ENCODE results near the gene OPN5.

OPN5 gene

DNA sequence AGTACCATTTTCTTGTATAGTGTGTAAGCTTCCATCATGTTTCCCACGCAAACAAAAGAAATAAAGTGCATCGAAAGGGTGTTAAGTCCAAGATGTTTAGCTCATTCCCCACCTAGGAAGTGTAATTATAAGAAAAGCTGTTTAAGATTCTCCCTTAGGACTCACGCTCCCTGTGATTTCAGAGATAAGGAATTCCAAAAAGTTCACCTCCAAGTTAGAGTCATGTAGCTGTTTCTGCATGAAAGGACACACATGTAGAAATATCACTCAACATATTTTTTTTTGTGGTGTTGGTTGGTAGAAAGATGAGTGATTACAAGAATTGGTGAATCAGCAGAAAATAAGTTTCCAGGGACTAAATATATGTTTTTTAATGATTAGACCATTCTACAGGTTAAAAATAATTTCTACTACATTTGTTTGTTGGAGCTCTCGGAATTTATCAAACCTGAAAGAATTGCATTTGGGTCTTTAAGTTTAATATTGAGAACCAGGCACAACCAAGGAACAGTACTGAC, 10.4 kb downstream of the OPN5 start:
- no peak for DNase-seq

DNA sequence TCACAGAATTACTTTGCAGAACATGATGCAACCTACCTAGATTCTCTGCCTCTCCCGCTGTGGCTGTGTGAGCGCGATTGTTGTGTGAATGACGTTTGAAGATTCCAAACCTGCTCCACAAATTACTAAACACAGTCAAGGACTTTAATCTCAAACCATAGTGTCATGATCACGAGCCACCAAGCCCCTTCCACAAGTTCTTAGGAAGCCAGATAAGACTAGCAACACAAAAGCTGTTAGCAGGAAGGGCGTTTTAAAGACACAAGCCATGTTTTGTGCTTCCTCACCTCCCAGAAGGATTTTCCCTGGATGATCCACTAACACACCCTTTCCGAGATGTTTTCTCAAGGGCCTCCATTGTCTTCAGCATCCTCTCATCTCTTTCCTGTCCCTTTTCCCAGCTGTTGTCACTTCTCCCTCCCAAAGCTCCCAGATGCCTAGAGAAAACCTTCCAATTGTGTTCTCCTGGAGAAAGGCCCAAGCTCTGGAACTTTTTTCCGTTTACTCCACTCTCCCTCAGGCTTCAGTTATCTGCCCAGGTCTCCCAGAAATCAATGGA, 12.8 kb downstream of the OPN5 start:
- no peak for DNase-seq

DNA sequence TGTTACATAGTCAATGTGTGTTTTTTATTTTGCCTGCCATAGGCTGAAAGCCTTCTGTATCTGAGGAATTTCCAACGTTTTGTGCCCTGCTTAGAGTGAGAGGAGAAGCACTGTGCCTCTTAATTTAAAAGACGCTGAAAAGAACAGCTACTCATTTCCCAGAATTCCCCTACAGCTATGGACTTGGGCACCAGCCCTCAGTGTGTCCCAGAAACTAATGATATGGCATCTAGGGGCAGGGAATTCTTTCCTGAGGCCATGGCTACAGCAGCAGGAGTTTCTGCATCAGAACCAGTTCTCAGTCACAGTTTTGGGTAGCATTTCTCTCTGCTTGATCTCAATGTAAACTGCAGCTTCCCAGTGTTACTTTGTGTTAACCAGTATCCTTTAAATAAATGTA, 20.2 kb downstream of the OPN5 start:
- DNase-seq: no peak

DNA sequence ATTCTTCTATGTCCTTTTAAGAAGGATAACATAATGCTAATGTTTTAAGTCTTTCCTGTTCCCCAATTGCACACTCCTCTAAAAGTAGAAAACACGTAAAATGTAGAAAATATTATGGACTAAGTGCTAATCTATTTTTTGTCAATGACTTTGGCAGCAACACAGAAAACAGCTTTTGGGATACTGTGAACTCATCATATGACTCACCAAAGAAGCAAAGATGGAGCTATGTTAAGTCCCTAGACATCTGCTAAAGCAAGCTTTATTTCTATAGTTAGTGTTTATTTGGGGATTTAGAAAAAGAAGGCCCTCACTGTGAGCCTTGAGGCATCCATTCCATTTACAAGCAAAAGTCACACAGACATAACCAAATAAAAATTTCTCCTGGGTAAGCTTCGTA, 23.0 kb downstream of the OPN5 start:
- DNase-seq: no peak

DNA sequence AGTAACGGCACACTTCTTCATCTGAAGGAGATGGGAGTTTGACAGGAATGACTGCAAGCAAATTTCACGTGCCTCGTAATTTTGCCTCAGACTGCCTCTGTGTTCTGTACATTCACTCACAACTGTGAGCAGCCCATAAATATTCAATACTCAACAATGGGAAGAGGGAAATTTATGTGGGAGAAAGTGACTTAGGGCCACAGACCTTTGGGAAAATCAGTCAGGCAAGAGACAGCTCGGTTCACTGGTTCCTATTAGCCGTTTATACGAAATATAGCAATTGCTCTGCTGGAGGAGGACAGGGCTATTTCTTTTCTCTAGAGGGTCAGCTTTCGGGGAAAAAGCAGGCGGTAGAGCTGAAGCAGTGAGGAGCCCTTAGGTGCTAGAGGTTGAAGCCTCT, 28.0 kb downstream of the OPN5 start:
- no peak for DNase-seq

DNA sequence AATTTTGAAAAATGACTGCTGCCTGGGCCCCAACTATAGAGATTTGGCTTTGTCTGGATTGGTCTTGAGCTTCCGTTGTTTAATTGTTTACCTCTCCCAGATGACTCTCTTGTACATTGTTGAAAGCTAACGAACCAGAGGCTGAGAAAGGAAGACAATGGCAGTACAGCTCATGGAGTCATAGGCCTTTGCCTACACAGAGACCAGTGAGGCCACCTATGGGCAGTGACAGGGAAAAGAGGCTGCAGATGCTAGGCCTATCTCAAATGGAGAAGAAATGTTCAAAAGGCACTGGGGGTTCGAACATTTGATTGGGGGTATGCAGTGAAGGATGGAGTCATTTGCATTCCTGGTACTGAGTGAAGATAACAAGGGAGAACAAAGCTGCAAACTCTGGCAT, 29.1 kb downstream of the OPN5 start:
- no peak for DNase-seq

DNA sequence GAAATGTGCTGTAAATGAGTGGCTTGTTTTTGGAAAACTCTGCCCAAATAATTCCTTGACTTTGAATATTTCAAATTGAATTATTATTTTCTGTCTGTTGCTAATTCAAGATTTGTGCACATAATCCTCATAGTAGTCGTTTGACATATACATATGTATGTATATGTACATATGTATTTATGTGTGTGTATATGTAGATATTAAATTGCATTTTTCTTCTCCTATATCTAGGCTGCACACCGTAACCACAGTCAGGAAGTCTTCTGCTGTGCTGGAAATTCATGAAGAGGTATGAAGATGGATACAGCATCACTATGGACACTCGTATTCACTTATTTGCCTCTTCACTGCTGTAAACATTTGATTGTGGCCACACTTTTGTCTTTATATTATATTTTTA, 29.6 kb downstream of the OPN5 start:
- no peak for DNase-seq

DNA sequence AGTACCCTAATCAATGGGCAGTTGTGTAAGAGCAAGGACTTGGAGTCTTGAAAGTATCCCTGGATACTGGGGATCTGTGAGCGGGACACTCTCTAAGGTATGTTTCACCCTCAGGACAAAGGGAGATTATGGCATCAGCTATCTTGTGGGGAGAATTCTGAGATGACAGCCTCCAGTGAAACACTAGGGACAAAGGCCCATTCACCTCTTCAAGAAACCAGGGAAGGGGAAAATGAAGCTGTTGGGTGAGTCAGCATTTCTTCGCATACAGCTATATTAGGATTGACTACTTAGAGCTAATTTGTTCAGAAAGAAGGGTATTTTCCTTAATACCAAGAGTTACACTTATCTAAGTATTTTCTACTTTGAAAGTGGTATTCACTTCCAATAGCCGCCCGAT, 35.9 kb downstream of the OPN5 start:
- DNase-seq: no peak

DNA sequence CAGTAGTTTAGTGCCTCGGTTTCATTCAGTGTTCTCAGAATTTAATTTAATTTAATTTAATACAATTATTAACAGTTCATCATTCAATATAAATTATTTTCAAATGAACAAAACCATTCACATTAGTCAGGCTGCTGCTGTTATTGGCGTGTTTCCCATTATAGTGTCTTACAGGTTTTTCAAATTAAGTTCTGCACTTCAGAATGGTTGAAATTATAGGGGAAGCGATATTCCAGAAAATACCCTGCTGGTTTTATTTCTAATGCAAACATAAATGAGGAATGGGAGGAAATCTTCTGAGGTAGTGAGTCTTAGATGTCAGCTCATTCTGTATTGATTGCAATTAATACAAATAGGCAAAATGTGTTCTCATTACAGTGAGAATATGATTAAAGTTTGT, 37.6 kb downstream of the OPN5 start:
- no peak for DNase-seq

DNA sequence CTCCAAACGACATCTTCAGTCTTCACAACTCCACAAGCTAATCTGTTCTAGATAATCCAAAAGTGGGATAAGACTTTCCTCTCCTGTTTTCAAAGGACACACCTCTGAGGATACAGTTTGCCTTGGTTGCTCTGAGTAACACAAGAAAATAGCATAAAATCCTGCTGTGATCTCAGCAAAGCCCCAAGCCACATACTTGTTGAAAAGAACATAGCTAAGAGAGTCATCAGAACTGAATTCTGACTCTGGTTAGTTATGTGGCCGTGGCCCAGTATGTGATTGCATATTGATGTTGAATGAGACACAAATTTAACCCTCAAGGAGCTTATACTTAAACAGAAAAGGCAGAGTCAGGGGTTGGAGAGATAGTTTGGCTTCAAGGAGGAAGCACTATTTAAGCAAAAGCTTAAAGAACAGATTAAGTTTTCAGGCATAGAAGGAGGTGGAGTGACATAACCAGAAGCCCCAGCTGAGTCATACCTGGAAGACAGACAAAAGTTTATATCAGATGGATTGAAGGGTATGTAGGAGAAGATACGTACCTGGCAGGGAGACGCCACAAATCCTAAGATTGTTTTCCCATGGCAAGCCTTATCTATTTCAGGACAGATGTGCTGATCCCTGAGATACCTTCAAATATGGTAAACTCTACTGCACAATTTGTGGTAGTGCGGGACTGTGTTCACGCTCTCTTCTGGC, 41.2 kb downstream of the OPN5 start:
- no peak for DNase-seq

DNA sequence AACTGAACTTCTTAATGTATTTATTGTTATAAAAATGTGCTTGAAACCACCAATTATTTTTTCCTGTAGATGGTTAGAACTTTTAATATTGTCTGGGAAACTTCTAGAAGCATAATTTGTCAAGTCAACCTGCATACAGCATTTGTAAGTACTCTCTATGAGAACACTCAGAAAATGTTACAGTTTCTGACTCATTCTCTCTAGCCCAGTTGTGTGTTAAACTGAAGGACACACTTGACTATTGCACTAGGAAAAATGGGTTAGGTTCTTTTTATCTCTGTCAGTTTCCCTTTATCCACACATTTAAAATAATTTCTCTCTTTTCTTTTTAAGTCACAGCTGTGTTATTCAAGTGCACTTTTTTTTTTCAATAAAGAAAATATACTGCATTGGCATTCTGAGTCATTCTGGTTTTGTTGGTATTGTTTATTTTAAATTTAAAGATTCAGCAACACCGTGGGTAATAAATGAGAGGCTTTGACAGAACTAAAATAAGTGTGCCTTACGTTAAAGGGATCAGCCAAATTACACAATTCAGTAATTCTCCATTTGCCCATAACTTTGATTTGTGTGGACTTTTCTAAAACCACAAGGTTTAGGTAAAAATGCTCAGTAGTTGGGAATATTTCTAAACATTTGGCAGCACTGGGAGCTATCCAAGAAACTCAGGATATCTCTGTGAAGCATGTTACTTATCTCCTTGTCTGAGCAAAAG, 50.7 kb downstream of the OPN5 start:
- no peak for DNase-seq

DNA sequence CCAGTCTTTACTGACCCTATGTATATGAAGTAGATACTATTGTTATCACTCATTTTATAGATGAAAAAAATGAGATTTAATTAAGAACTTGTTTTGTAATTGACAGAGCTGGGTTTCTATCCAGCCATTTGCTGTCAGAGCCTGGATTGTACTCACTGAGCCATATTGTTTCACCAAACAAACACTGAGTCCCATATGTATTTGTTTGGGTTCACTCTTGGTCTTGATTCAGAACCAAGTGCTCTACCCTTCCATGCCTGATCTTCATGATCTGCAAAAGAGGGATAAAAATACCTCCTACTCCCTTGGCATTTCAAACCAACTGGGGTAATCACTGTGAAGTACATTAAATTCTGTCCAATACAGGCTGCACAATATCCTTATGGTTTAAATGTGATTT, 52.4 kb downstream of the OPN5 start:
- no peak for DNase-seq

DNA sequence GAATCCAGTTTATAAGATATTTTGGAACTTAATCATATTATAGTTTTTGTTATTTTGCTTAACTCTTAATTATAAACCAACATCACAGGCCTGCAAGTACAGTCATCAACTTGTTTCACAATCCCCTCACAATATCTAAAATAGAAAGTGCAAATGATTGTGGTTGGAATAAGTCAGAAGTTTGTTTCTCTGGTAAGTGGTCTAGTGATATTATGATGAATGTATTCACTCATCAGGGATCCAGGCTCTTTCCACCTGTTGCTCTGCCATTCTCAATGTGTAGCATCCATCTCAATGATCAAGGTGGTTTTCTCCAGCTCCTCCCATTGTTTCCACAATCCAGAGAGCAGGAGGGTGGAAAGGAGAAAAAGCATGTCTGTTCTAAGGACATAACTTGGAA, 54.2 kb downstream of the OPN5 start:
- no peak for DNase-seq

DNA sequence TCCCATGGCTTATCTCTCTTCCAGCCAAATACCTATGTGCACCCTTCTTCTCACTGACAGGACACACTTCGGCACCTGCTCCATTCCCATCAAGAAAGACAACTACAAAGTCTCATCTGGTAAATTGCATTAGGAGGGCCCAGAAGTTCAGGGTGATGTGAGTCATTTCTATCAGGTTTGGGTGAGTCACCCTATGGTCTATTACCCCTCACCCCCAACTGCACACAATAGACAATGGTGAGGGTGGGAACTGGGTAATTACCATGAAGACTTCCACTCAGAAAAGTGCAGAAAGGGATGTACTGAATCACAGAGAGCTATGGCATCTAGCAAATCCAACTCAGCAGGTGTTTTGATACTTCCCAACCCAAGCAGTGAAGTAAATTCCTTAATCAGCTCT, 54.8 kb downstream of the OPN5 start:
- no peak for DNase-seq

DNA sequence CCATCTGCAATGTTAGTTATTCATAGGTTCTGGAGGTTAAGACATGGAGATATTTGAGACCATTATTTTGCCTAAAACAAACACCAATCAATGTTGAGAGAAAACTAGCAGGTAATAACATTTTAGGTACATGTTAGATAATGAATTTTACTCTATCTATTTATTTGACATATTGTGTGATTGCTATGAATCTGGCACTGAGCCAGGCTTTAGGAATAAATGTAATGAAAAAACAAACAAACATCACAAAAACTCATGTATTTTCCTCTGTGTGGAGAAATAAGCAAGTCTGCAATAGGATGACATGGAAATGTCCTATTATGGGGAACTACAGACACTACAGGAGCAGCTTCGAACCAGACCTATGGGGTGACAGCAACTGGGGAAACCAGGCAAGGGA, 57.8 kb downstream of the OPN5 start:
- no peak for DNase-seq

DNA sequence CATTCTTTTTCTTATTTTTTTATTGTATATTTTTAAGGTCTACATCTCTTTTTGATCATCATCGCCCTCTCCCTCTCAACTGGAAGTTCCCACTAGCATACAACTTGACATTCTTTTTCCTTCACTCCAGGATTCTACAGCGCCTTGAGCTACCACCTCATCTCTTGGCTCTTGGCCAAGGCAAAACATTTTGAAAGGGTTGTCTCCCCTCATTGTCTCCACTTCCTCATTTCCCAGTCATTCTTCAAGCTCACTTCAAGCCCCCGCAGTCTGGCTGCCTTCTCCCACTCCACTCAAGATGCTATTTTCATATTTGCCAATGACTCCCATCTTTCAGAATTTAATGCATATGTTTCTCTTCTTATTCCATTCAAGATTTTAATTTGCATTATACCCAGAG, 63.0 kb downstream of the OPN5 start:
- no peak for DNase-seq

DNA sequence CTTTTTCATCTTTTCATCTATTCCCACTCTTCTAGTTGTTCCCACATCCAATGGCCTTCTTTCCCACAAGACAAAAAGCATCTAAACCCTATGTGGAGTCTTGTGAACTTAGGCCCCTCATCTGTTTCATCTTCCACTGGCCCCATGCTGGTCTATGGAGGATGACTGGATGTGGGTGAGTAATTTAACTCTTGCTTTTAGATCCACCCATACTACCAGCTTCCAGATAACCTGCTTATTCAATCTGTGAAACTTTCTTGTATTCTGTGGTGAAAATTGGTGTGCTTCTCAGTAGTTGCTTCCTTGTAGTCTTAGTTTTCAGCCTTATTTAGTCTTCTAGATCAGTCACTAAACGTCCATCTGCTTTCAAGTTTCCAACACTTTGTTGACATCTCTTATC, 64.9 kb downstream of the OPN5 start:
- DNase-seq: no peak

DNA sequence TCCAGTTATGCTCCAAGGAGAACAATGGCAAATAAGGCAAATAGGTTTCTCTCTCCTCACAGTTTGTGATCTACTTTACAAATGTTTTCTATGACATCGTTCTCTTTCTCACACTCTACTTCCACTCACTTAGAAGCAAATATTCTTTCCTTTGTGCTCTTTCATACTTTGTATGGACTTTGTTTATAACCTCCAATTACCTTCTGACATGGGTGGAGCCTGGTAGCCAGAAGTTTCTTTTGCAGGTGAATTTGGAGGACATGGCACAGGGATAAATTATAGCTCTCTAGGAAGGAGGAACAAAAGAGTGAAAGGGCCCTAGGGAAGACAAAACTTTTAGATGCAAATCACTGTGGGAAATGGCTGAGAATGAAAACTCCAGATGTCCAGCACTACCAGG, 69.3 kb downstream of the OPN5 start:
- no peak for DNase-seq

DNA sequence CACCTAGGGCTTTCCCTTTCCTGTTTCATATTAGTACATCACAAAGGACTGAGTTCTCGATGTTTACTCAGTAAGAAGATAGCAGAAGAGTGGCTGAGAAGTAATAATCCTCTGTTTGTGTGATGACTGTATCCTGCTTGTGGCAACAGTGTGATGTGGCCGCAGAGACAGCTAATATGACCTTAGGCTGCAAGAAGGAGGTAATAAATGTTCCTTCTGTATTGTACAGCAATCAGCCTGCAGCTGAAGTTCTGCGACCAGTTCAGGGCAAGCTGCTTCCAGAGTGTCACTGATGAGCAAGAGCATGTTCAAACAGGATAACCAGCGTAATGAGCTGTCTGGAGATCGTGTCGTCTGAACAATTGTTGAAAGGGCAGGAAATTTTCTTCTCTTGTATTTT, 70.9 kb downstream of the OPN5 start:
- DNase-seq: no peak

DNA sequence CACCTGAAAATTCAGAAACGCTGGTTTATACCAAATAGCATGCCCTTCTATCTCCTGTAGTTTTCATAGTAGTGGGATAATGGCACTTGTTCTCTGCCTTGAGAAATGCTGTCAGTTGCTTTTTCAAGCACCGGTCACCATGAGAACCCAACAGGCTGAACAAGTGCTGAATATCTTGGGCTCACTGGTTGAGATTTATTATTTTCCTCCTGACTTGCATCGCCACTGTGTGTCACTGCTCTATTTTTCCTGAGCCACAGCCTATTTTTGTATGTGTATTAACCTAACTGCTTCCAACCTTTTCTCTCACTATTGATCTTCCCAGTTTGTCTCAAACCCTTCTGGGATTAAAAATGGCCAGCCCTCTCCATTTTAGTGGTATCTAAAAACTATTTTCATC, 71.9 kb downstream of the OPN5 start:
- DNase-seq: no peak

DNA sequence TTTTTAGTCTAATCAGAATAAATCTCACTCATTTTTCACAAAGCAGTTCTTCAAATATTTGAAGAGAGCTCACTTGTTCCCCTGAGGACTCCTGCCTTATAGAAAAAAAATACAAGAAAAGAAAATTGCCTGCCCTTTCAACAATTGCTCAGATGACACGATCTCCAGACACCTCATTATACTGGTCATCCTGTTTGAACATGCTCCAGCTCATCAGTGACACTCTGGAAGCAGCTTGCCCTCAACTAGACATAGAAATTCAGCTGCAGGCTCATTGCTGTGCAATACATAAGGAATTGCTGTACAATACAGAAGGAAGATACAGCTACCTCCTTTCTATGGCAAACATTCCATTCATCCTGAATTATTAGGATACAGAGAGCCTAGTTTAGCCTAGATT, 73.1 kb downstream of the OPN5 start:
- DNase-seq: no peak

DNA sequence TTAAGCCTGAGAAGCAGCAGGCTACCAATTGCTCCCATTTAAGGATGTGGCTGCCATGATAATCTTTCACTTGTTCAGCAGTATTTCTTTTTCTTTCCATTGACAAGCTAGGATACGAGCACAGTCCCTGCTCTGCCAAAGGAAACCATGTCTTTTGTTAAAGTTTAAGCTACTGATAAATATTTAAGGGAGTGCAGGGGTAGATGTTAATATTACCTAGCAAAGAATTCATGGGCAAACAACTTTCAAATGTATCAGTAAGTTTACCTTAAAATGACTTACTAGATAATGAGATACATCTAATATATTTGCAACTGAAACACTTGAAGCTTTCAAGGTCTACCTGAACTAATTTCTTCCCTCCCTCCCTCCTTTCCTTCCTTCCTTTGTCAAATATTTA, 77.3 kb downstream of the OPN5 start:
- DNase-seq: no peak

DNA sequence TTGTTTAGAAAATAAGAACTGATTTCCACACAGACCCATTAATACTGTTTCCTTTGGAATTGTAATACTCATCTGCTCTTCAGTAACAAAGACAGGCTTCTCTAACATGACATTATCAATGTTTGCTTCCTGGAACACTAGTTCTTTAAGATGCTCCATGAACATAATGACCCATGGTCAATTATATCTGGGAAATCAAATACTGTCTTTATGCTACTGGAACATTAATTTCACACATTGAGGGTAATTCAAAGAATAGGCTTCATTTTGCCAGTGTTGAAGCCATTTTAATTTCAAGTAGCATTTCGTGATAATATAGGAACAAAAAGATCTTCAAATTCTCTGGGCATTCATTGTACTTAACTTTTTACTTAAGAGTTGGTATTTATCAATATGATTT, 80.9 kb downstream of the OPN5 start:
- DNase-seq: no peak

DNA sequence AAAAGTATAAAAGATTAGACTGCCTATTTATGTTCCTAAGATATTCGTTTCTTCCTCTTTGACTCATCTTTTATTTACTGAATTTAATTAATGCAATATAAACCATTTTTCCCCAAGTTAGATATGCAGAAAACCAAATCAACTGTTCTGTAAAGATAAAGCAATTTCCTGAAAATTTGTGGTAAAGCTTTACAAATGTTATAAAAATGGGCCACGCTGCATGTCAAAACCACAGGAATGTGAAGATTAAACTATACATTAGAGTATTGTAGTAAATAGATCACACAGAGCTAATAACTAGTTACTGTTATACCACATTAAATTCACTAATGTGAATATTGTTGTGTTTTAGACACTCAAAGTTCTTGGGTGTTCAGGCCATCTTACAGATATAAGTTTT, 83.4 kb downstream of the OPN5 start:
- DNase-seq: no peak

DNA sequence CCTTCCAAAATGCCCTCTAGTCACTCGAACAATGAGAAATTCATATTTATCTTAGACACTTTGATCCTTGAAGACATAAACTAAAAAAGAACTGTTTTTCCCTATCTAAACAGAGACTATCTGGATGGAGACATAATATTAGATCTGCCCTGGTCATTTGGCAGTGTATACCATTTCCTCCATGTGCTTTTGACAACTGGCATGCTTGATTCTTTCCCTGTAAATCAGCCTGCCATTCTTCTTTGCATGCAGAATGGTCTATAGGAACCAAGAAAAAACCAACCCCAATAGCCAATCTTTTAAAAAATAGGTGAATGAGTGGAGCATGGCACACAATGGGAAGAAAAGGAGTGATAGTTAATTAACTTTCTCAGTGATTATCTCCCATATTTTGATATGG, 93.8 kb downstream of the OPN5 start:
- DNase-seq: no peak
